PC-3 (cell line): ENCODE measurements around the gene AGPAT3.

Experiments
- CTCF ChIP-seq: fragments of 300-600 bp; sonication (generic); conservative IDR thresholded peaks from 2 replicates; pipeline ENCODE4 v1.5.1; 2017; ENCODE audit warnings: antibody characterized with exemption, low read depth, mild to moderate bottlenecking, low read length
- EZH2 ChIP-seq: fragments of 300-600 bp; sonication (generic); IDR thresholded peaks from one replicate; pipeline ENCODE4 v1.6.1; 2017; ENCODE audit warnings: antibody characterized with exemption, mild to moderate bottlenecking, low read length; ENCODE audit not compliant: unreplicated experiment

DNA sequence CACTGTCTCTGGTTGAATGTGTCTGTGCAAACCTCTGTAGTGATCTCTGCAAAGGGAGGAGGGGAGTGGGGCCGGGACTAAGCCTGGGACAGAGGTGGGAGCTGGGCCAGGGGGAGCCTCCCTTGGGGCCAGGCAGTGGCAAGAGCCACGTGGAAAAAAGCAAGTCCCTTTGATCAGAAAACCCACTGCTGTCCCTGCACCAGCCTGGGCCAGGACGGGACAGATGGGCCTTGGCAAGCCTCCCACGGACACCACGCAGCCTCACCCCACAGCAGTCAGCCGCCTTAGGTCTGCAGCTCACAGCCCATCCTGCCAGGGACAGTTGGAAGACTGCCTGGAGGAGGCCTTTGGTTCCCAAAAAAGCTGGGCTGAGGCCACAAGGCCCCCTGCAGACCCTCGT, 135.3 kb downstream of the AGPAT3 start:
- TF ChIP-seq EZH2 (no peak), CTCF (no peak)
